Ramos (cell line): ENCODE results near the gene LEMD3.

Source experiments
- in situ Hi-C: fragments of 300-500 bp; cut with MboI; formaldehyde crosslinking; loops from one replicate; pipeline ENCODE4 v1.14.3; 2022; ENCODE audit warnings: low sequenced_read_pairs; ENCODE audit not compliant: unreplicated experiment

Gene LEMD3

DNA sequence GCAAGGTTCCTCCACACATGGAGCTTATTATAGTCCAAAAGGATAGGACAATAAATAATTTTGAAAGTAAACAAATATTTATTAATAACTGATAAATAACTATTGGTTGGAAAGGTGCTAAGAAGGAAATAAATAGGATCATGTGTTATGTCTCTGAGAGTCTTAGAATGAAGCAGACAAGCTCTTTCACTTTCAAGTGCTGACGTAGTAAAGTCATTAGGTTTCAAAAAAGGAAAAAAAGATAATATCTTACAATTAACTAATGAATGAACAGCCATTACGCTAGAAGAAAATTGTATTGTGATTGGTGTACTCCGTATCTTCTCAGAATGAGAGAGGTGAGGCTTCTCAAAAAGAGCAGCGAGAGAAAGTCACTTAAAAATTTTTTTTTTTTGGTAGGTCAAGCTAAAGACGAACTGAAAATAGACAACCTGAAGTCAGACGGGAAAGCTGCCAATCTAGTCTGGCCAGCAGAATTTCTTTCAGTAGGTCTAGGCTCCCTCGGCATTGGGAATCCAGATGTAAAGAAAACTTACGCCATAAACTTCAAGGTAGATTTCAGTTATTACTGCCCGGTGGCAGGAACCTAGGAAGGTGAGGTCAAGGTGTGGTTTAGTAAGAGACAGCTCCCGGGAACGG lies 583 bp upstream of the LEMD3 start:
- in situ Hi-C loops = no loop called here

DNA sequence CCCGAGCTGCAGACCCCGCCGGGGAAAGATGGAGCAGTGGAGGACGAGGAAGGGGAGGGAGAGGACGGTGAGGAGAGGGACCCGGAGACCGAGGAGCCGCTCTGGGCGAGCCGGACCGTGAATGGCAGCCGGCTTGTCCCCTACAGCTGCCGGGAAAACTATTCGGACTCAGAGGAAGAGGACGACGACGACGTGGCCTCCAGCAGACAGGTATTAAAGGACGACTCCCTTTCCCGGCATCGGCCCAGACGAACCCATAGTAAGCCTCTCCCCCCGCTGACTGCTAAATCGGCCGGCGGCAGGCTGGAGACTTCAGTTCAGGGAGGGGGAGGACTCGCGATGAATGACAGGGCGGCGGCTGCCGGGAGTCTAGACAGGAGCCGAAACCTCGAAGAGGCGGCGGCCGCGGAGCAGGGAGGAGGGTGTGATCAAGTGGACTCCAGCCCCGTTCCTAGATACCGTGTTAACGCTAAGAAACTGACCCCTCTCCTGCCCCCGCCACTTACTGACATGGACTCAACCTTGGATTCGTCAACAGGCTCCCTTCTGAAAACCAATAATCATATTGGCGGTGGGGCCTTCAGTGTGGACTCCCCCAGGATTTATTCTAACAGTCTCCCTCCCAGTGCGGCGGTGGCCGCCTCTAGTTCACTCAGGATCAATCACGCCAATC lies 962 bp downstream of the LEMD3 start:
- in situ Hi-C loops = loop anchor here (10.0 kb wide), 1 partner anchor 54 kb away; no protein-coding TSS in a partner anchor

DNA sequence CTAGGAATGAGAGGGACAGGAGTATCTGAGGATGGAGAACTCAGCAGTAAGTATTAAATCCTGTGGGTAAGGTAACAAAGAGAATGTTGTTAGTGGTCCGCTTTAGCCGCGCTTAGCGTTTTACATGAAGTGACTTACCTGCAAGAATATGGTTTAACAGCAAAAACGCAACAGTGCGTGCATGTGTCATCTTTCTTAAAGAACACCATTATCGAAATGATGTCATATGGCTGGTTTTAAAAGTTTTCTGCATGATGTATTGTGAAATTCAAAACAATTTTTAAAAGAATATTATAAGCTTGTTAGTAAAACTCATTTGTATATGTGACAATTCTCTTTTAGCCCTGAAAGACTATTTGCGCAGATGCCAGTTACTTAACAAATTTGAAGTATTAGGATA lies 1.7 kb downstream of the LEMD3 start:
- in situ Hi-C loops = loop anchor here (10.0 kb wide), 1 partner anchor 54 kb away; no protein-coding TSS in a partner anchor

DNA sequence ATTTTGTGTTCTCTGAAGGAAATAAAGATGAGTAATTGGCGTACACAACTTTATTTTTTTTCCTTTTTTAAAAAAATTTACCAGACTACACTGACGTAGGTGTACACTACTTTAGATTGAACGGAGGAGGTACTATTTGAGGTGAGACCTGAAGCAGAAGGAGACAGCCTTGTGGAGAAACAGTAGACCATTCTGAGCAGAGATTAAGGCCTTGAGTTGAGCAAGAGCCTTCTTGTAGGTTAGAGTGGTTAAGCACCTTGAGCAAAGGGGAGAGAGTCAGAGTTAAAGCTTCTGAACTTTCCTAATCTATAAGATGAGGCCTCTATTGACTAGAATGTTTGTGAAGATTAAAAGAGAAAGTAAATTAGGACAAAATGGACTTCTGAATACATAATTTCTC lies 2.5 kb downstream of the LEMD3 start:
- in situ Hi-C loops = loop anchor here (10.0 kb wide), 1 partner anchor 53 kb away; no protein-coding TSS in a partner anchor

GRCh38 chr12:65175385-65175784 lies 6.0 kb downstream of the LEMD3 start:
- in situ Hi-C loops = loop anchor here (10.0 kb wide), 1 partner anchor 49 kb away; no protein-coding TSS in a partner anchor

- in situ Hi-C loops = no loop called here
These were observed 12.8 kb downstream of the LEMD3 start for GRCh38 chr12:65182012-65182739.

- in situ Hi-C loops = no loop called here
These were observed 14.9 kb downstream of the LEMD3 start for GRCh38 chr12:65184176-65184857.

GRCh38 chr12:65184858-65185229 lies 15.5 kb downstream of the LEMD3 start:
- in situ Hi-C loops = no loop called here

DNA sequence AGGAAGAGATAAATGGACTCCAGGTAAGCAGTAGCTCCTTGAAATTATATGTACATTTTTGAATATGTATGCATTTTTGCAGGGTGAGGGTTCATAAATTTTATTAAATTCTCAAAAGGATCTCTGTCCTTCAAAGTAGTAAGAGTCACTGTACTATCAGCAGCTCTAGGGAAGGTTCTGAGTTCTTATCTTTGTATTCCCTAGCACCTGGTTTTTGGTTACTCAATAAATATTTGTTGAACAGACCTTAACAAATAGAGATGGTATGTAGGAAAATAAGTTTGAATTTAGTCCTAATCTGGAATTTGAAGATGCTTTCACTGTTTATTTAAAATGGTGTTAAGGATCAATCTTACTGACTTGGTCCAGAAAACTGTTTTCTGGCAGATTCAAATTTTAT lies 18.3 kb downstream of the LEMD3 start:
- in situ Hi-C loops = no loop called here

- in situ Hi-C loops = no loop called here
These were observed 18.9 kb downstream of the LEMD3 start for GRCh38 chr12:65188179-65188701.

- in situ Hi-C loops = no loop called here
These were observed 19.8 kb downstream of the LEMD3 start for GRCh38 chr12:65189028-65189718.

DNA sequence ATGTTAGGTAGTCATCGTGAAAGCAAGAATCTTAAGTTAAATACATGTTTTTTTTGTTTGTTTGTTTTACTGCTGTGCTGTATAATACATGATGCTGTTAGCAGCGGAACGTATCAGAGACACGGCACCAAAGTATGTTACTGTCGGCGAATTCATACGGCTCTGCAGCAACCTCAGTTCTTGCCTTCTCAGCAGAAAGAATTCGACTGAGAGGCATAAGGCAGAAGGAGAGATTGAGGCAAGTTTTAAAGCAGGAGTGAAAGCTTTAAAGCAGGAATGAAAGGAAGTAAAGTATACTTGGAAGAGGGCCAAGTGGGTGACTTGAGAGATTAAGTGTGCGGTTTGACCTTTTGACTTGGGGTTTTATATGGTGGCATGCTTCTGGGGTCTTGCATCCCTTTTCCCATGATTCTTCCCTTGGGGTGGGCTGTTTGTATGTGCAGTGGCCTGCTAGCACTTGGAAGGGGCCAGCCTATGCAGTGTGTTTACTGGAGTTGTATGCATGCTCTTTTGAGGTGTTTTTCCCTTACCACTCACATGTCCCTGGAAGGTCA lies 23.7 kb downstream of the LEMD3 start:
- in situ Hi-C loops = no loop called here

DNA sequence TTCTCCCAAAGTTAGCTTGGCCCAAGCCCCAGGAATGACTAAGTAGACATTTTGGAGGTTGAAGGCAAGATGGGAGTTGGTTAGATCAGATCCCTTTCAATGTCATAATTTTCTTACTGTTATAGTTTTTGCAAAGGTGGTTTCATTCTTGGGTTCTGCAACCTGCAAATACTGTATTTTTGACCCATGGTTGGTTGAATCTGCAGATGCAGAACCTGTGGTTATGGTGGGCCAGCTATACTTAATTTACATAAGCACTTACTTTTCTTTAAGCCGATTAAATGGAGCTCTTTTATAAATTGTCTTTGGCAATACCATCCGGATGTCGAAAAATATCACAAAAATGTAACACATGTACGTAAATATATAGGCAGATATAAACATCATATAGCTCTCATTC lies 25.6 kb downstream of the LEMD3 start:
- in situ Hi-C loops = no loop called here

- in situ Hi-C loops = no loop called here
These were observed 26.1 kb downstream of the LEMD3 start for GRCh38 chr12:65195387-65196055.

GRCh38 chr12:65196762-65197567 lies 27.6 kb downstream of the LEMD3 start:
- in situ Hi-C loops = no loop called here

DNA sequence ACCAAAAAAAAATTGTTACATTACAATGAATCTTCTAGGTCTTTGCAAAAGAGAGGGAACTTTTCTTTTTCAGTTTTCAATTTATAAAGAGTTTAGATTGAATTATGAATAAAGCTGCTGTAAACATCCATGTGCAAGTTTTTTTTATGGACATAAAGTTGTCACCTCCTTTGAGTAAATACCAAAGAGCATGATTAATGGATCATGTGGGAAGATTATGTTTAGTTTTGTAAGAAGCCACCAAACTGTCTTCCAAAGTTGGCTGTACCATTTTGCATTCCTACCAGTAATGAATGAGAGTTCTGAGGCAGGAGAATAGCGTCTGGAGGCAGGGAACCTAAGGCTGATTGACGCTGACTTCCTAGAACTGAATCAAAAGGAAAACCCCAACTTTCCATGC lies 30.2 kb downstream of the LEMD3 start:
- in situ Hi-C loops = no loop called here

GRCh38 chr12:65200007-65200665 lies 30.8 kb downstream of the LEMD3 start:
- in situ Hi-C loops = no loop called here

GRCh38 chr12:65203376-65203775 lies 34.0 kb downstream of the LEMD3 start:
- in situ Hi-C loops = no loop called here
